ENCODE data around the gene ALKBH8.
"Not testable (repeated sequence)": the region's sequence is repeated elsewhere in the genome, so short reads cannot be mapped to it uniquely, and the experiment has no call there.

Gene ALKBH8, protein sequence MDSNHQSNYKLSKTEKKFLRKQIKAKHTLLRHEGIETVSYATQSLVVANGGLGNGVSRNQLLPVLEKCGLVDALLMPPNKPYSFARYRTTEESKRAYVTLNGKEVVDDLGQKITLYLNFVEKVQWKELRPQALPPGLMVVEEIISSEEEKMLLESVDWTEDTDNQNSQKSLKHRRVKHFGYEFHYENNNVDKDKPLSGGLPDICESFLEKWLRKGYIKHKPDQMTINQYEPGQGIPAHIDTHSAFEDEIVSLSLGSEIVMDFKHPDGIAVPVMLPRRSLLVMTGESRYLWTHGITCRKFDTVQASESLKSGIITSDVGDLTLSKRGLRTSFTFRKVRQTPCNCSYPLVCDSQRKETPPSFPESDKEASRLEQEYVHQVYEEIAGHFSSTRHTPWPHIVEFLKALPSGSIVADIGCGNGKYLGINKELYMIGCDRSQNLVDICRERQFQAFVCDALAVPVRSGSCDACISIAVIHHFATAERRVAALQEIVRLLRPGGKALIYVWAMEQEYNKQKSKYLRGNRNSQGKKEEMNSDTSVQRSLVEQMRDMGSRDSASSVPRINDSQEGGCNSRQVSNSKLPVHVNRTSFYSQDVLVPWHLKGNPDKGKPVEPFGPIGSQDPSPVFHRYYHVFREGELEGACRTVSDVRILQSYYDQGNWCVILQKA

DNA sequence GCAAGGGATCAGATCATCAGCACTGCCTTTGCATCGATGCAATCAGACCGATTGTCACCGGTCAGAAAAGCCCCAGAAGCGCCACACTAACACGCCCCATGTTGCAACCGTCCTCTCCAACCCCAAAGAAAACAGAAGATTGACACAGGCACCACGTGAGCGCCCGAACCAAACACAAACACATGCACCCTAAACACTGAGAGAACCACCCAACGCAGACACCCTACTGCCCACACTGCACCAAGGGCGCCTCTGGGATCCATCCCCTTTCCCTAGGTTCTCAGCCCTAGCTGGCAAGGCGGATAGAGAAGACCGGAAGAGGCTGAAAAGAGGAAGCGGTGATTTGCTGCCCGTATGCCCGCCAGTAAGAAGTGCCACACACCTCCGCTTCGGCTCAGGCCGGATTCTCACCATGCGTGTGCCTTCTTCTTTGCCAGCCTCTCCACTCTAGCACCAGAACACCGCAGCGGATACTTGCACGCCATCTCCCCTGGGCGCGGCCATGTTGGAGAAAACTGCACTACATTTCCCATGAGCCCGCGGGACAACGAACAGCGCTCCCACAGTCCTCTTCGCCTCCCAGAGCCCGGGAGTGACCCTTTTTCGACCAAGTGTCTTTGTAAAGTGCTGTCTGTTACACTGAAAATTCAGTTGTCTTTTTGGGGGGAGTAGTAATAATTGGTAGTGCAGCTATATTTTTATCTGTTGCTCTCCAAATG lies at the start of gene ALKBH8:
Gene ALKBH8 (minus strand): TSS at position 517 of the 719 bp plus-strand sequence. CDS start 4,842 bp downstream, outside the sequence.
- DNase-seq (ENCODE audit: low read depth) = peak; percentile 51

DNA sequence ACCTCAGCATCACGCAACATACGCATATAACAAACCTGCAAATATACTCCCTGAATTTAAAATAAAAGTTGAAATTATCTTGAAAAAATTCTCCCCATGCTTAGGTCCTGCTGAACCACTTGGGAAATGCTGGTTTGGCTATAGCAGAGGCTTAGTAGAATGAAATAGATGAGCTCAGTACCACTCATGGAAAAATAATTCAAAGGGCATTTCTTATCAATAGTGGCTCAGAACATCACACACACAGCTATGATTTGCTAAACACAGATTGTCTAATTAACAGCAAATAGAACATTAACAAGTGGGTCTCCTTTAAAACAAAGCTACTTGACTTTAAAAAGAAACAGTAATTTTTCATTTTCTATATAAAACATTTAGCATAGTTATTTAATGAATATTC lies 46.9 kb upstream of the ALKBH8 start:
- DNase-seq (ENCODE audit: low read depth) = no peak

DNA sequence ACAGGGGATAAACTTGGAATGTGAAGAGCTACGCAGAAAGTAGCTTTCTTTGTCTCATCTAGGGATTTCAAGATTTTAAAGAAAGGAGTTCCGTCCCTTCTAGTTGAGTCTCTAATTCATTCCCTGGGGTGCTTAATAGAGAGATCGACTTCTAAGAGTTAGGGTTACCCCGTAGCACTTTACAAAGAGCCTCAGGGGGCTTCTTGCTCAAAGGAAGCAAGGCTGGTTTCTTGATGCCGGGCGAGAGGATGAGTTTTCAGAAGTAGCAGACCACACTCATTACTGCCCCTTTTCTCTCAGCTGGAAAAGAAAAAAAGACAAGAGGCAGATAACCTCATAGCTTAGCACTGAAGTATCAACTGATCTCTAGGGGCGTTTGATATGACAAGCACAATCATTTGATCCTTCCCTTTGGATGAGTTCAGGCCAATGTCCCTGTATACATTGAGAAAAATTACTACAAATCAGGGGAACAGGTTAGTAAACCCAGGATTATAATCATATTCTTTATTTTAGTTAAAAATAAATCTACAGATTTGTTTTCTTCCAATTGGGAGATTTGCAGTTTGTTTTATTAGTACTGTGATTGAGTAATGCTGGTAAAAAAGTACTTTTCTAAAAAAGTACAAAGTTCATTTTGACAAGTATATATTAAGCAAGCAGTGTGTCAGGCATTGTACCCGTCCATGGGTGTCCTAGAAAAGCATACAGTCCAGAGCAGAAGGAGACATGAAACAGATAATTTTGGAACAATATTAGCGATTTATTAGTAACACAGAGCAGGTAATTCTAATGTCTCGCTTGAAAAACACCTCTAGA lies 44.1 kb upstream of the ALKBH8 start:
- no peak for DNase-seq (ENCODE audit: low read depth)

DNA sequence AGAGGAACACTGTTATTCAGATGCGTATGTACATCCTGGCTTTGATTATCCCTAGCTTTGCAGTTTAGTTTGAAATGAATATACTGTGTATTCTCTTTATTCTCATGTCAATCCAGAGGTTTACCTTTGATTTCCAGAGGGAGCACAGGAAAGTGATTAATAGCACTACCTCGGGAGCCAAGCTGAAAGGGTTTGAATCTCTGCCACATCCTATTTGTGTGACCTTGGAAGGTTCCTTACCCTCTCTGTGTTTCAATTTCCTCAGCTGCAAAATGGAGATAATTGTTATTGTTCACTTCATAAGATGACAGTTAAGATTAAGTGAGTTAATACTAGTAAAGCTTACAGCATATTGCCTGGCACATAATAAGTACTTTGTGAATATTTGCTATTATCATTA lies 43.3 kb upstream of the ALKBH8 start:
- no peak for DNase-seq (ENCODE audit: low read depth)

DNA sequence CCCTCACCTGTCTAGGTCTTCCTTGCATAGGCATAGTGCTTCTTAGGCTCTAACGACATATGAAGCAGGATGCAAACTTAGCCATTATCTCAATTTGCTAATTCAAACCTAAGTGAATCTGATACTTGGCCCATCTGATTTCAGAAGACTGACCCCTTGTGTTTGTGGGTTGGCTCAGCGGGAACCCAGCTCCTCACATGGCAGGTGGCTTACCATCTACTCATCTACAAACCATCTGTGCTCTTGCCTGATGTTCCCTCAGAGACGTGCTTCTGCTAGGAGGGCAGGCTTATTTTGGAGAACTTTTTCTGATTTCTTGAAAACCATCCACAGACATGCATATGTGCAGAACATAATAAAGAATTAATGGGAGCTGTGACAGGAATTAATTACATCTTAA lies 40.6 kb upstream of the ALKBH8 start:
- DNase-seq (ENCODE audit: low read depth) = no peak

DNA sequence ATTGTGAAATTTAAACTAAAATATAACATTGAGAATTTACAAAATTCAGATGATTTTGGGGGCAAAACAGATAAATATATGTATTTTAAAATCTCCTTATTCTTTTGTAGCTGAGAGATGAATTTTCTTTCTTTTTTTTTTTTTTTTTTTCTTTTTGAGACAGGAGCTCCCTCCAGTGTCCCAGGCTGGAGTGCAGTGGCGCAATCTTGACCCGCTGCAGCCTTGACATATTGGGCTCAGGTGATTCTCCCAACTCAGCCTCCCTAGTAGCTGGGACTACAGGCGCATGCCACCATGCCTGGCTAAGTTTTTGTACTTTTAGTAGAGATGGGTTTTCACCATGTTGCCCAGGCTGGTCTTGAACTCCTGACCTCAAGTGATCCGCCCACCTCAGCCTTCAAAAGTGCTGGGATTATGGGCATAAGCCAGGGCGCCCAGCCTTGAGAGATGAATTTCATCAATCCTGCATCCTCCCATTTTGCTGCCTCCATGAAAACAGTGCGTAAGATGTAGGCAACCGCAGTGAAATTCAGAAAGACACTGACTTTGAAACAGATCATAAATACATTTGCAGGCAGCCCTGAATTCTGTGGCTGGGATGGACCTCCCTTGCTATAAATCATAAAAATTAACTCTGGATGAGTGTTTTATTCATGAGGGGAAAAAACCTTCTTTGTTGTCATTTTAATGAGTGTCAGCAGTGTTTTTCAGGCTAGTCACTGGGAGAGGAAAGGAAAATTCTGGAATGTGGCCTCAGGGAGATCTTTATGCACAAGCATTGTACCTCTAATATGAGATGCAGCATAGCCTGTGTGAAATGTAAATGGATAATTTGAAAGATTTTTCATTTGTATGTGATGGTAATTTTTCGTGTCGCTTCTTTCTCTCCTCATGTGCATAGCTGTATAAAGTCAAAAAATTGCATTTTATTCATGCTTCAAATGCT lies 39.8 kb upstream of the ALKBH8 start:
- no peak for DNase-seq (ENCODE audit: low read depth)

DNA sequence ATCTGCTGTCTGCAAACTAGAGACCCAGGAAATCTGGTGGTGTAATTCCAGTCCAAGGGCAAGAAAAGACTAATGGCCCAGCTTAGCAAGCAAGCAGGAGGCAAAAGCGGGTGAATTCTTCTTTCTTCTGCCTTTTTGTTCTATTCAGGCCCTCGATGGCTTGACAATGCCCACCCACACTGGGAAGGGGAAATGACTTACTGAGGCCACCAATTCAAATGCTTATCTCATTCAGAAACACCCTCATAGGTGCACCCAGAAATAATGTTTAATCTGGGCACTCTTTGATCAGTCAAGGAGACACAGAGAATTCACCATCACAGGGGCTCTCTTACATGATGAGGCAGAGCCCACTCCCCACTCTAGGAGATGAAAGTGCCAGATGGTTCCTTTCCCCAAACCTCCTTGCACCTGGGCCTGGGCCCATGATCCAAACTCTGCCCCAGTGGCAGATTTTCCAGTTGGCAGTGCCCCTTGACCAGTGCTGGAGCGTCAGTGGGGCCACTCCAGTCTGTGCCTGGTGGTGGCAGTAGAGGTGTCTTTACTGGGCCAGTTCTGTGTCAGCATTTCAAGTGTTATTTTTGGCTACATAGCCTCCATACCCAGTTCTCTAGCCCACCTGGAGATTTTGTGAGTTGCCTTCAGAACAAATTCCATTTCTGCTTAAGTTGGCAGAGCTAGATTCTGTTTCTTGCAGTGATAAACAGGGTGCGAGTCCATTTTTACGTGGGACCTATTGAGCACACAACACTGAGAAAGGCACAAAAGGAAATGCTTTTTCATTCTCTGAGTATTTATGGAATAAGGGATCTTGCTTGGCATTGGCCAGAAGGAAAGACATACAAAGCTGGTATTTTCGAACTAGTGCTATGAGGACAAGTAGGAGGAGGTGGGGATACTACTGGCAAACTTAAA lies 32.9 kb upstream of the ALKBH8 start:
- DNase-seq (ENCODE audit: low read depth) = no peak

DNA sequence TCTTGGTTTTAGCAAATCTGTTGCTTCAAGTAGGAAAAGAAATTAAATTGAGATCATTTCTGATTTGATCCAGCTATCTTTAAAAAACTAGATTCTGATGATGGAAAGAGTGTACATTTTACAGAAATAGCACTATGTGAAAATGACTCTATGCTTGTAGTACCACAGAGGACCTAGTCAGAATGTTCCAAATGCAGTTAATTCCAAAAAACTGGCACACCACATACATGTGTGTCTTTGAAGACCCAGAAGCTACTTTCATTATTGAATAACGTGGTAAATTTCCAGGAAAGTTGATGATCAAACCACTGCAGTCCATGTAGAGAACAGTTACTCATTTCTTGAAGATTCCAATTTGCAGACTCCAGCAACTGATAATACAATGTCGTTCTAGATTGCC lies 29.2 kb upstream of the ALKBH8 start:
- no peak for DNase-seq (ENCODE audit: low read depth)

DNA sequence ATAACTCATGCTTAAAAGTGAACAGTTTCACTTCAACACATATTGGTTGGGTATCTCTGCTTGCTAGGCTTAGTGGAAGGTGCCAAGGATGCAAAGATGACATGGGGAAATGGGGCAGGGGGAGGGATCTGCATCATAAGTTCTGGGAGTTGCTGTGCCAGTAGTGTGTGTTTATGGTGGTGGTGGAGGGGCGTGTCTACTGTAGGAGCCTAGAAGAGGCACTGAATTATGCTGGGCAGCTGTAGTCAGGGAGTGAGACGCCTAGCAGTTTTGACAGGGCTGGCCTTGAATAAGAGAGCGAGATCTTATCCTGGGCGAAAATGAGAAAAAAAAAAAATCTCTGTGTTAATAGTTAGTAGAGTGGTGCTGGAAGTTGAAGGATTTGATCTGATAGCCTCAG lies 28.4 kb upstream of the ALKBH8 start:
- DNase-seq (ENCODE audit: low read depth) = no peak

DNA sequence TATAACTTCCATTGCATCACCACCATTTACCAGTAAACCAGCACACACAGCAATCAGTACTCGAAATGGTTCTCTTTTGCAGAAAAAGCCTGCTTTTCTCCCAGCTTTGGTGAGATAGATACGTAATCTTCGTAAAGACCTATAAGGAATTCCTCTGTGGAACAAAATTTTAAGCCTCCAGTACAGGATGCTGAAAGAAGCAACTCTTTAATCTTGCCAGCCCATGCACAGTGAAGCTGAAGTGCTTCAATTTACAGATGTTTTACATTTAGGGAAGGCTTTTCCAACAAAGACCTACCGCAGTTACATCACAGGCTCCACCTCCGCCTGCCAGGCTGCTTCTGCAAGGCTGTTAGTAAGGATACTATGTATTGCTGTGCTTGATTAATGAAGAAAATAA lies 27.3 kb upstream of the ALKBH8 start:
- DNase-seq (ENCODE audit: low read depth) = no peak

DNA sequence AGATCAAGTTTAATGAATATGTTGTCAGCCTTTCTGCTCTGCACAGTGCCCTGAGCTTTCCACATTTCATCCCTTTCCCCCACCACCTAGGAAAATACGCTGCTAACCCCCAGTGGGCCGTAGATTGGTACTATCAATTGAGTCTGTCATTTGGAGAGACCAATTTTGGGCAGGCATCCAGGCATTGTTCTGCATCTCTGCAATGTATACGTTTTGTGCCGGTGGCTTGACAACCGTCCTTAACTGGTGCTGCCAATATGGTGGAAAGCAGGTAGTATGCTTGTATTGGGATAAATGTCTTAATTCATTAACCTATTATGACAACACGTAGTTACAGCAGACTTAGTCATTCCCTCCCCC lies 26.7 kb upstream of the ALKBH8 start:
- no peak for DNase-seq (ENCODE audit: low read depth)

DNA sequence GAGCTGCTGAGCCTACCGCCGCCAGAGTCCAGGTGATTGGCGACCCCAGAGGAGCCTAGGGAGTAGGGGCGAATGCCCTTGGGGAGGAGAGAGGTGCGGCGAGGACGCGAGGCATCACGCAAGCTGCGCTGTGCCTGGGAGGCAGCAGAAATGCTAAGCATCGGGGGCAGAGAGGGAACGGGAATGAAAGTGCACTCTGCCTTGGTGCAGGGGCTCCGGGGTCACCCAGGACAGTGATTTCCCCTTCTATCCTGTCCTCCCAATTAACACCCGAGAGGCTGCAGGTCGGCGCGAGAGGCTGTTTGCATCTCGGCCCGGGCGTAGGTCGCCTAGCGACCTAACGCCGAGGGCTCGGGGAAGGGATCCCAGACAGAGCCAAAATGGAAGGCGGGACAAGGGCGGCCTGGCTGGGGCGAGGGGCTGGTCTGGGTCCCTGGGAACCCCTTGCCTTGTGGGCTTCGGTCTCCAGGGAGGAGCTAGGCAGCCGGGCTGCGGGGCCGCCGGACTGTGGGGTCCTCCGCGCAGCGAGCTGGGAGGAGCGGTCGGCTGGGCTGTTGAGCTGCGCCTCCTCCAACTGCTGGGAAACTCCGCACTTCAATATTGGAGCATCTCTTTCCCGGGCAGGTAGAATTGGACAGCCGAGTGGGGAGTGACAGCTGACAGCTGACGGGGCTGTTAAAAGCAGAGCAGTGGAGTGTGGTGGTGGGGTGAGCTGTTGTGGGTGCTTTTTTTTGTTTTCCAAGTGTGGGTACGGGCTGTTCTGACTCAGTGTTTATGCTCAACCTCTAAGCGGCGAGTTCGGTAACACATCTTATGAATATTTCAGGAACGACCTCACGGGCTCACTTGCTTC lies 26.1 kb upstream of the ALKBH8 start:
- no peak for DNase-seq (ENCODE audit: low read depth)

DNA sequence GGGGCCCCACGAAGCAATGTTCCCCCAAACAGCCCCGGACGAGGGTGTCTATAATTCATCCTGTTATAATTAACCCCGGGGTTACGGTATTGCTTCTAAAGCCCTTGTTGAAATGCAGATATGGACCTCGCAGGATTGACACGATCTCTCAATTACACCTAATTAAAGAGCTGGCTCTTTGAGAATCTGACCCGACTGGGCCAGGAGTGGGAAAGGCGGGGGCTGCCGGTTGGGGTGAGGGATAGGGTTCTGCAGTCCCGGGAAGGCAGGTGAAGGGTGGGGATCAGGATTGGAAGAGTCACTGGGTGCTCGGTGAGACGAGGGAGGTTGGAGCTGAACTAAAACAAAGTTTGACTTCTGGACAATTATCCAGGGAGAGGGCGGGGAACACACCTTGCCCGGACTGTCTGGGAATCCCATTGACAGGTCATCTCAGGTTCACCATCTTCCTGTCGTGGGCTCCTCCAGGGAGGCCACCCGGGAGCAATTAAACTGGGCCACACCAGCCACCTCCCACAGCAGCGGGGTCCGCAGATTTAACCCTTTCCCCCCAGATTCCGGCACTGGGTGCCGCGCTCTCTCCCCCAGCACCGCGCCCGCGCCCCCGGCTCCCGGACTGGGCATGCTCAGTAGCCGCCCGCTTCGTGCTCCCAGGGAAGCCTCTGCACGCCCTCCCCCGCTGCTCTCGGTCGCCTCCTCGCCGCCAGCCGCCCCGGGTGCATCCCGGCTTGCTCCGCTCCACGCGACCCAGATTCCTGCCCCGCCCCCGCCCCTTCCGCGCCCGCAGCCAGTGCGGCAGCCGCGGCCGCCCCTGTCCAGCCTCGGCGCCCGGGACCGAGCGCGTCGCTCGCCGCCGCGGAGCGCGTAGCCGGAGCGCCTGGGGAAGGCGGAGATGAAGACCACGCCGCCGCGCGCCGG lies 25.2 kb upstream of the ALKBH8 start, which contains the start of gene ELMOD1:
Gene ELMOD1 (plus strand): TSS at position 688 of the 918 bp plus-strand sequence. CDS start 27,043 bp downstream, outside the sequence.
- no peak for DNase-seq (ENCODE audit: low read depth)

DNA sequence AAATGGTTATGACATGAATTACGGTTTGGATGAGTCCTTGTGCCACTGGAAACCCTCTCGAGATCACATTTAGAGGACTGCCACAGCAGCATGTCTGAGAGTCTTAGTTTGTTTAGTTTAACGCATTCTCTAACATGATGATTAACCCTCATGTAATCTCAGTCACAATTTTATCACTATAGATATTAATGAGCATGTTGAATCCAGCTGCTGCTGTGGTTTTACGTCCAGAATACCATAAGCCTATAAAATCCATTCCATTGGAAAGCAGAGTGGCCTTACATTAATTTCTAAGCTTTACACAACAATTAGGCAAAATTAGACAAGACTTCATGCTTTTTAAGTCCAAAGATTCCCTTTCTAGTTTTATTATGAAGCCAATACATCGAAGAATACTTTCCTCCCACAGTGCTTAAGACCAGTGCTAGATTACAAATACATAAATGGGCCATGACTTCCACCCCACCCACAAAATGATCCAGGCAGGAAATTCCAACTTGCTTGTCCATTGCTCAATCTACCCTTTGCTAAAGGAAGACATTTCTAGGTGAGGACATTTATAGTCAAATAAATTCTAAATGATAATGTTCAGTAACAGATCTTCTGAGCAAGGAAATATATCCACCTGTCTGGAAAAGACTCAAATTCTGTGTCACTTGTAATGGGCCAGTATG lies 21.9 kb upstream of the ALKBH8 start:
- no peak for DNase-seq (ENCODE audit: low read depth)

DNA sequence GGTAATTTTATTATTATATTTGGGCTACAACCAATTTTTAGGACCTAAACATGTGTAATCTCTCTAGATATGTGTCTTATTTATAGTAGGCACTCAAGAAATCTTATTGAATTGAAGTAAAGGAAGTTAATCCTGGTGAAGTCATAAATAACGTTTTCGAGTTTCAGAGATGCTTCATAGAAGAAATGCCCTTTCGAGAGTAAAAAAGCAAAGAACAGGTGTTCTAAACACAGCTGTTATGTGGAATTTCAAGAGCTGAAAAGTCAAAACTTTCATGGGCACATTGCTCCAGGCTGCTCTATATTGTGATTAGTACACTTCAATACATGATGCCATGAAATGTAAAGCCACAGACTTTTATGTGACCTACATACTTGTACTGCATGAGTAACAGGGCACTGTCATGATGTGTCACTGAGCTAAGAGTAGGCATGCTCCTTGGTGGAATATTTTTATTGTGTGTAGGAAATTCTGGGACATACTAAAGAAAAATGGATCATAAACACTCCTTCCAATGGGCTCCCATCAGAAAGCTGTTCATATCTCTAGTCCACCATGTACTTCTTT lies 18.2 kb upstream of the ALKBH8 start:
- no peak for DNase-seq (ENCODE audit: low read depth)

DNA sequence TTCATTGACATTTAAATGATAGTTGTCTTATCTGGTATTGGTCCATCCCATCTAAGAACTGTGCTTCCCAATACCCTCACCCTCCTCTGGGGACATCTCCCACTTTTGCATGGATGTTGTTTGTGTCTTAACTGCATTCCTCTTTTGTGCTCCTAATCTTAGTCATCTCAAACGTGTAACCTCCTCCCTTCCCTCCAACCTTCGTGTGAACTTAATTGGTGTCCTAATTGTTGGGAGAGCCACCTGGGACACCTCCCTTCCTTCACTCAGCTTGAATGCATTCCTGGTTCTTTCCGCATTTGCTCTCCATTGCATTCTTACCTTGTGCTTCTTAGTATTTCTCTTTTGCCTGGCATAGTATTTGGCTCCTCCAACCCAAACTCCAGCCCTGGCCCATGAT lies 15.6 kb upstream of the ALKBH8 start:
- DNase-seq (ENCODE audit: low read depth) = no peak

DNA sequence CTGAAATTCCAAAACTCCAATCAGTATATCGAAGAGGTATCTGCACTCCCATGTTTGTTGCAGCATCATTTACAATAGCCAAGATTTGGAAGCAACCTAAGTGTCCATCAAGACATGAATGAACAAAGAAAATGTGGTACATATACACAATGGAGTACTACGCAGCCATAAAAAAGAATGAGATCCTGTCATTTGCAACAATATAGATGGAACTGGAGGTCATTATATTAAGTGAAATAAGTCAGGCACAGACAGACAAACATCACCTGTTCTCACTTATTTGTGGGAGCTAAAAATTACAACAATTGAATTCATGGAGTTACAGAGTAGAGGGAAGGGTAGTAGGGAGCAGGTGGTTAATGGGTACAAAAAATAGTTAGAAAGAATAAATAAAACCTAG lies 13.6 kb upstream of the ALKBH8 start:
- DNase-seq (ENCODE audit: low read depth) = not testable (repeated sequence)
